UCSD-AML1 (cell line): ENCODE results near the gene TDRKH.
"Not testable (repeated sequence)": the region's sequence is repeated elsewhere in the genome, so short reads cannot be mapped to it uniquely, and the experiment has no call there.

Experiments
- DNase-seq: peaks from one replicate; lab custom pipeline; 2025; ENCODE audit not compliant: unreplicated experiment; lab: John Stamatoyannopoulos, UW

Gene TDRKH

DNA sequence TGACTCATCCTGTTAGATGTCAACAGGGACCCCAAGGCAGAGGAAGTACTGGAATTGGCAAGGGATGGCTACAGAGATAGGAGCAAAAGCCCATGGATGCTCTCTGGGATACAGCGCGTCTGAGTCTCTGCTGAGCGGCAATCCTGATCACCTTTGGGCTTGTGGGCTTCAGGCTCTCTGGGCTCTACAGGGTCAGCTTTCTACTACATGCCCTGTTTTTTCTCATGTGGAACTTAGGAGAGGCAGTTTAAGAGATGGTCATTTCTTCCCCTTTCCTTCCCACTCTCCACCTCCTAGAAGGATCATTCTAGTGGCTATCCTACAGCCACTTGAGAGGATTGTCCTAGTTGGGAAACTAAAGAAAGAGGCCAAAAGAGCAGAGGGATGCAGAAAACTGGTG lies 13.6 kb upstream of the TDRKH start:
- no peak for DNase-seq

DNA sequence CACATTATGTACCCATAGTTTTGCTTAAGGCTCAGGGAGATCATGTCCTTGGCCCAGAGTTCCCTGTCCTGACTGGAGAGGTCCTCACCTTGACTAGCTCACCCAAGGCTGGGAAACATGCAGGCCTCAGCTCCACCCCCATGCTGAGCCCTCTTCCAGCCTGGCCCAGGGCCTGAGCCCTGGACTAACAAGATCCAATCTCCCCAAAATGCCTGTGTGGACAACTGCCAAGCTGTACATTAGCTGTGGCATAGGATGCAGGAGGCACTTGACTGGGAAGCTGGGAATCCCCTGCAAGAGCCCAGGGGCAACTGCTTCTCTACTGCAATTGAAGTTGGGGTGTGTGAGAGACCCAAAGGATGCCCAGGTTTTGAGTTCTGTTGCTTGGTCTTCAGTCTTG lies 12.9 kb upstream of the TDRKH start:
- no peak for DNase-seq

DNA sequence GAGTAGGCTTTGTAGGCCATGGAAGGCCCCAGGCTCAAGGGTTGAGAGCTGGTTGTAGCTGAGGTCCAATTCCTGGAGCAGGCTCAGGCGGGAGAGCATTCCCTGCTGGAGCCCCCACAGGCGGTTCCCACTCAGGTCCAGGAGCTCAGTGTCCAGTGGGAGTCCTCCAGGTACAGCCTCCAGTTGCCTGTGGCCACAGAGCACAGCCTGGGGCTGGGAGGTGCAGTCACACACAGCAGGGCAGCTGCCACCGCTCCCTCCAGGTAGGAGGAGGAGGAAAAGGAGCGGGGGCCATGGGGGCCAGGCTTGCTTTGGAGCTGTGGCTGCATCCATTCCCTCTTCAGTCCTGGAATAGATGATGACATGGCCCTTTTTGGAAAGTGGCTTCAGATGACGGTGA lies 12.1 kb upstream of the TDRKH start:
- no peak for DNase-seq

DNA sequence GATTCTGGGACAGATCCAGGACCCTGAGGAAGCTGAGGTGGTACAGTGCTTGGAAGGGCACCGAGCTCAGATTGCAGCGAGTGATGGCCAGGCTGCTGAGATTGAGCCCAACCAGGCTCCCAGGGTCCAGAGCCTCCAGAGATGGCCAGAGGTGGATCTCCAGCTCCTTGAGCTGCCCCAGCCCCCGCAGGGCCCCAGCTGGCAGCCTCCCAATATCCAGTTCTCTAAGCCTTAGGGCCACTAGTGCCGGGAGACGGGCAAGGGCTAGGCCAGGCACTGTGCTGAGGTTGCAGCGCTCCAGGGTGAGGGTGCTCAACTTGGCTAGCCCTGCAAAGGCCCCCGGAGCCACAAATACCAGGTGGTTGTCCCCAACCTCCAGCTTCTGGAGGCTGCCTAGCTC lies 11.5 kb upstream of the TDRKH start:
- DNase-seq: no peak

DNA sequence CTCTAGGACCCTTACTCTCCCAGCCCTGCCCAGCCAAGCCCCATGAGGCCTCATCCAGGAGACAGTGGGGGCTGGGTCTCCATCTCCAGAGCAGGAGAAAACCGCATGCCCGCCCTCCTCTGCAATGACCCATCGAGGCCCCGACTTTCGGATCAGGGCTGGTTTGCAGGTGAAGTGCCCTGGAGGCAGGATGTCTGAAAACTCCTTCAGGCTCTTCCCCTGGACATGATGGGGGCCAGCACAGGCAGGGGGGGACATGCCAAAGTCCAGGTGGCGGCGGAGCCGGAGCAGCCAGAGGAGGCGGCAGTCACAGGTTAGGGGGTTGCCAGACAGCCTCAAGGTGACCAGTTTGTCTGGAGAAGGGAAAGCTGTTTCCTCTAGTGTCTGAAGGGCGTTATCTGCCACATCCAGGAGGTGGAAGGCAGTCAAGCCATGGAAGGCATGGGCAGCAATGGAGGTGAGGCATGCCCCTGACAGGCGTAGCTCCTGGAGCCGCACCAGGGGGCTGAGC lies 11.1 kb upstream of the TDRKH start:
- DNase-seq: no peak

DNA sequence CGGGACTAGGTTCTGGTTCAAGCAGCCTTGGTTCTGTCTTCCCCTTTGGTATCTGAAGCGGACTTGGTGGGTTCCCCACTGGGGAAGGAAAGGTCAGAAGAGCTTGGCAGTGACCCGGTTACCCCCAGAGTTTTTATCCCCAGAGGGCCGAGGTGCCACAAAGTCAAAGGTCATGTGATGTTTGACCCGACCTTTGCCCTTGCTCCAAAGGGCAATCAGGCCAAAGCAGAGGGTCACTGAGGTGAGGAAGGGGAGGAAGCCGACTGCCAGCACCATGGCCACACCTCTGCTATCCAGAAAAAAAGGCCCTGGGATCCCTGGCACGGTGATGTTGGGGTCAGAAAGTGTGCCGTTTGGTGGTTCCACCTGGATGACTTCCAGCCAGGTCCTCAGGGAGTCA lies 10.5 kb upstream of the TDRKH start:
- DNase-seq: no peak

DNA sequence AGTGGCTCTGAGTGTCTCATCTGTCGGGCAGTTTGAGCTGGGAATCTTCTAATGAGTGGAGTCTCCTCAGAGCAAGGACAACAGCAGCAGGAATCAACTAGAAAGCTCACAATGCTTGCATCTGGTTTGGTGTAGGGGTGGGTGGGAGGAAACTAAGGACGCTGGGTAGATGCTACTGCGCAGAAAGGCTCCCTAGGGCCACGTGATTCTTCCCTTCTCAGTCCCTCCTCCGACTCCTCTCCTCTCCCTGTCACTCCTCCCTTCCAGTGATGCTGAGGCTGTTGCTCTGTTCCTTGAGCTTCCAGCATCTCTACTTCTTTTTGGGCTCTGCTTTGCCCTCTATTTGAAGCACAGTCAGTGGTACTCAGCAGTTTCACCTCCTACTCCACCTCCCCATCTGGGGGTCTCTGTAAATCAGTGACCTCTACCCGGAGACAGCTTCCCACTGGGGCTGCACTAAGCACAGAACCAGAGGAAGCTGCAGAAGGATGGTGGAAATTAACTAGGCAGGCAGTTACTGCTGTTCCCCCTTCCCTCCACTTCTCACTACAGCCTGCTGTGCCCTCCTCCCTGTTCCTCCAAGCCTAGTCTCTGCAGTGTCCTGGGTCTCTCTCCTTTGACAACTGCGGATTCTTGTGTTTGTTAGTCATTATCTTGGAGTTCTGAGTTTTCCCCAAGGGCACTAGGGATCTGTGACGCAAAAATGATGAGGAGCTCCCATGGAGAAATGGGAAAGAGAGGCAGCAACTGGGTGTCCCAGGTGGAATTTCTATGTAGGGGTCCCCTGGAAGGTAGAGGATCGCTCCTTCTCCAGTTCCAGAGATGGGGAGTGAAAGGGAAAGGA lies 9.1 kb upstream of the TDRKH start:
- DNase-seq: no peak

DNA sequence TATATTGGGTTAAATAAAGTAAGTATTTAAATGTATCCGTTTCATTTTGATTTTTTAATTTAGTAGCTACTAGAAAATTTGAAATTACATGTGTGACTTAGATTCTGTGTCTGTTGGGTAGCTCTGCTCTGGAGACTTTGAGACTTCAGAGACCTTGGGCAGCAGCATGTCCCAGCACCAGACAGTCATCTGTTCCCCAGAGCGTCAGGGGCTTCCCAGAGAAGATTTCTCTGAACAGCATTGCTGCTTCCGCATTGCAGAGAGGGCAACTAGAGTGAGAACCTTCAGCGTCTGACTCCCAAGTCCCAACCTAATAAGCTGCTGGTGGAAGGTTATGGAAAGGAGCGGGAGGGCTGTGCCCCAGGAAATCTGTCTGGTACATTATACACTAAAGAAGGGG lies 8.3 kb upstream of the TDRKH start:
- no peak for DNase-seq

DNA sequence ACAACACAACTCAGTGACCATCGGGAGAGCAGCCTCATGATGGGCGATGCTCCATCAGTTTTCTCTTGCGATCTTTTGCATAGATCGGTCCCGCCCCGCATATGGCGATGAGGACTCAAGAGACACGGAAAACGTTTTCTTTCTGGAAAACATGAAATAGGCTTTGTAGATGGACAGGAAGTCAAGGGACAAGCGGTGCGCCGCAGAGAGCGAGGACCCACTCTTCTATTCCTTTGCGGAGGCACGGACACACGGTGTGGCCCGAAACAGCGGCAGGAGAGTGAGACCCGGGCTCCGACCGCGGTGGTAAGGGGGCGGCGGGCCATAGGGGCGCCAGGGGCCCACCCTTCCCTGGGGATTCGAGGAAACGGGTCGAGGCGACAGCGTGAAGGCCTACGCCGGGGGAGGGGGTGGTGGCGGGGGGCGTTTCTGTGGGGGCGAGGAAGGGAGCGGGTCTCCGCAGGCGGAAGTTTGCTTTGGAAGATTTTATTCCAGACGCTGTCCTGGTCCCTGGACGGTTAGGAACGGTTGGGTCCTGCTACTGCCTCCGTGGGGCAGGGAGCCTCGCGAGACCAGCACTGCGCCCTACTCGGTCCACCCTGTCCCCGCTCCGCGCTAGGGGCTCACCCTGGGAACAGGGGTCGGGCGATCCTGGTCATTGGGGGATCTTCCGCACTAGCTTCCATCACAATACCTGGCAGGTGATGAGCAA lies 796 bp upstream of the TDRKH start:
- DNase-seq: peak; percentile 39

DNA sequence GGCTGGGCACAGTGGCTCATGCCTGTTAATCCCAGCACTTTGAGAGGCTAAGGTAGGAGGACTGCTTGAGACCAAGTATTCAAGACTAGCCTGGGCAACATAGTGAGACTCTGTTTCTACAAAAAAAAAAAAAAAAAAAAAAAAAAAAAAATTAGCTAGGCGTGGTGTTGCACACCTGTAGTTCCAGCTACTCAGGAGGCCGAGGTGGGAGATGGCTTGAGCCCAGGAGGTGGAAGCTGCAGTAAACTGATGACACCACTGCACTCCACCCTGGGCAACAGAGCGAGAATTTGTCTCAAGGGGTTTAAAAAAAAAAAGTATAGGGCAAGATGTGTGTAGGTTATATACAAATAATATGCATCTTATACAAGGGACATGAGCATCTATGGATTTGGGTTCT lies 2.6 kb downstream of the TDRKH start:
- no peak for DNase-seq

DNA sequence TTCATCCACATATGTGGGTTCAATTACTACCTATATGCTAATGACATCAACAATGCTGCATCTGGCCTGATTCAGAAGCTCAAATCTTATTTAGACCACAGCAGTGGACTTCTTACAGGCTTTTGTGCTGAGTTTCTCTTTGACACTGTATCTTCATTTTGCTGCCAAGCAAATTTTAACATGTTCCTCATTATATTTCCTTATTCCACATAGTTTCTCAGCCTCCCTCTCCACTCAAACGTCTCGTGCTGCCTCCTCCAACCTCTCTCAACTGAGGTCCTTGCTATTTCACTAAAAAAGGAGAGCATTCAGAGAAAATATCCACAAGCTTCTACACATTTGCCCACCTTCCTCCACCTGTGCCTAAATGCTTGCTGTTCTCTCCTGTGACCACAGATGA lies 6.5 kb downstream of the TDRKH start:
- no peak for DNase-seq

DNA sequence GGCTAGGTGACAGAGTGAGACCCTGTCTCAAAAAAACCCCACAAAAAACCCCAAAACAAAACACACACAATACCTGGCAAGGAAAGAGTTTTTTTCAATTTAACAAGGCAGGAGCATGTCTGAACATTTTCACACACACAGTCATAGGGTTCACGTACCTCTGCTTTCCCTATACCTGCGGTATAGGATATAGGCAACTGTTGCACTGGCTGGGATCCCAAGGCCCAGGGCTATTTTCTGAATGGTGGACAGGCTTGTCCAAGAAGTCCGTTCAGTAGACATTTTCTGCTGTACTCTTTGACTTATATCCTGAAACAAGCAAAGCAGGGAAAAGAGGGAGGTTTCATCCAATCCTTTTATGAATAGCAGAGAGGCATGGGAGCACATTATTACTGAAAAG lies 7.6 kb downstream of the TDRKH start:
- DNase-seq: no peak

DNA sequence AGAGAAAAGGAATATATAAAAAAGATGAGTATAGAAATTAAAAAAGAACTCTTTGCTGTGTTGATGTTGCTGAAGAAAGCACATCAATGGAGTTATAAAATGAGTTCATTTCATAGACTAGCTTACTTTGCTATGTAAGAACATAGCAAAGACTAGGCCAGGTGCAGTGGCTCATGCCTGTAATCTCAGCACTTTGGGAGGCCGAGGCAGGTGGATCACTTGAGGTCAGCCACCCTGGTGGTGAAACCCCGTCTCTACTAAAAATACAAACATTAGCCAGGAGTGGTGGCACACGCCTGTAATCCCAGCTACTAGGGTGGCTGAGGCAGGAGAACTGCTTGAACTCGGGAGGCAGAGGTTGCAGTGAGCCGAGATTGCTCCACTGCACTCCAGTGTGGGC lies 8.3 kb downstream of the TDRKH start:
- not testable (repeated sequence) for DNase-seq

DNA sequence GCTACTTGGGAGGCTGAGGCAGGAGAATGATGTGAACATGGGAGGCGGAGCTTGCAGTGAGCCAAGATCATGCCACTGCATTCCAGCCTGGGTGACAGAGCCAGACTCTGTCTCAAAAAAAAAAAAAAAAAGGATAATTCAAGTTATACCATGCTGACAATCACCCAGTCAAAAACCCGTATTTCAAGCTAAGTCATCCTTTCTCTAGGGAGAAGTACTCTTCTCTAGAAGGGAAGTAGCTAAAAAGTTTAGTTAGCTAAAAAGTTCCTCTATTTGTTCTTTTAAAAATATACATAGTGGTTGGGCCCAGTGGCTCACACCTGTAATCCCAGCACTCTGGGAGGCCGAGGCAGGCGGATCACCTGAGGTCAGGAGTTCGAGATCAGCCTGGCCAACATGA lies 9.6 kb downstream of the TDRKH start:
- not testable (repeated sequence) for DNase-seq

DNA sequence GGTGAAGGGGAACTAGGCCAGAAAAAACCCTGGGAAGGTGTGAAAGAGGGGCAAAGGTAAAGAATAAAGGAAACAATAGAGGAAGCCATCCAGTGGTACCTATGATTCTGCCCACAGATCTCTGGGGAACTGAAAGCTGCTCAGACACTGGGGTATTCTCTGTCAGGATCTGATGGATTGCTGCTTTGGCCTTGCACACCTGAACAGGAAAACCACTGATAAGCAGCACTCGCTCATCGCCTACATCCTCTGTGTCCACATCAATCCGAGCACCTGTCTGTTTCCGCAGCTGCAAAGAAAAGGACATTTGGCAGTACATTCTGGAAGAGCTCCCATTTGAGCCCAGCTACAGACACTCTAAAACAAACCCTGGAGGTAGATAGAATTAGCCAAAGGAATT lies 10.4 kb downstream of the TDRKH start:
- no peak for DNase-seq

DNA sequence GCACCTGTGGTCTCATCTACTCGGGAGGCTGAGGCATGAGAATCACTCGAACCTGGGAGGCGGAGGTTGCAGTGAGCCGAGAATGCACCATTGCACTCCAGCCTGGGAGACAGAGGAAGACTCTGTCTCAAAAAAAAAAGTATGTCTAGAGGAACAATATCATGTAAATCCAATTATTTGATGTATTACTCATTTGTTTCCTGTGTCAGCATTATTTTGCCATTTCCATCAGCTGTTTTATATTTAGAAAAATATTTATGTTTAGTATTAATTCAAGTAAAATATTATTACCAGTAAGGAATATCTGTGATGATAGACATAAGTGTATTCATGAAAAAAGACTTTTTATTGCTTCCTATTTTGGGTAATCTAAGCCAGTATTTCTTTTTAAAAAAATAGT lies 13.0 kb downstream of the TDRKH start:
- DNase-seq: no peak

DNA sequence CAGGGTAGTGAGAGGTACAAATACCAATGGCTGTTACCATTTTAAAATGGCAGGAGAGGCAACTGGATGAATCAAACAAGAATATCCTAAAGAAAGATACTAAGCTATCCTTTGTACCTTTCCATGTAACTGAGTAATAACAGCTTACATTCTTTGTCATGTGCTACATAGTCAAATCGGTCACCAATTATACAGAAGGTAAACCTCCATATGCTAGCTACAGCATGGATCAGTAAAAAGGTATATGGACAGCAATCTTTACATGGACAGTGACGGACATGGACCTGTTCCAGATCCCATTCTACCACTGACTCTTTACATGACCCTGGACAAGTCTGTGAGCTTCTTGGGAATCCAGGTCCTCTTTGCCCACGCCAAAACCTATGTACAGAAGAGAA lies 13.6 kb downstream of the TDRKH start:
- DNase-seq: no peak

DNA sequence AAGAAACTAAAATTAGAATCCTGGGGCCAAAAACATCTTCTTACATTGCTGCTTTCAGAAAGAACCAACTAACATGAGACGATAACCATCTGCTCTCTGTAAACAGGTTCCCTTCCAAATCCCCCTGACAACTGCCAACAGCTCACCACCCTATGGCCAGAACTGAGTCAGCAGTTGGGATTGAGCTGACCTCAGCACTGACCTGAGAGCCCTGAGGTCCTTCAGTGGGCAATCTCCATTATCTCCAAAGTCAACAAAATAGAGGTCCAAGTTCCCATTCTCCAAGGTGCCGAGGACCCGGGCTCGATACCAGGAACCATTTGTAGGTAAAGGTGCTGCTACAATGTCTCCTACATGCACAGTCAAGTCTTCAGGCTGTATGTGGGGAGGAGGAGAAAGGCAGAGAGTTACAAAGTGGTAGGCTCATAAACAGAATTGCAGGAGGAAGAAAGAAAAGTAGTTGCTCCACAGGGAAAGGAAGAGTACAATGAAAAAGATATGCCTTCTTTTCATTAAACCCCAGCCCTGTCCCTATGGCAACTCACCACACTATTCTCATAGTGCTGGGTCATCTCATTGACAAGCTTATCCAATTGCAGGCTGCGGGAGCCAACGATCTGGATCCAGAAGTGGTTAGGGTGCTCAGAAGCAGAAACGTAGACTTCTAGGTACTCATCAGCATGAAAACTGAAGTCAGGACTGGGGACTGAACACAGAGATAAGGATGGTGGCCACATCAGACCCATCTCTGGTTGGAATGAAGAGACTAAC lies 14.2 kb downstream of the TDRKH start:
- no peak for DNase-seq

DNA sequence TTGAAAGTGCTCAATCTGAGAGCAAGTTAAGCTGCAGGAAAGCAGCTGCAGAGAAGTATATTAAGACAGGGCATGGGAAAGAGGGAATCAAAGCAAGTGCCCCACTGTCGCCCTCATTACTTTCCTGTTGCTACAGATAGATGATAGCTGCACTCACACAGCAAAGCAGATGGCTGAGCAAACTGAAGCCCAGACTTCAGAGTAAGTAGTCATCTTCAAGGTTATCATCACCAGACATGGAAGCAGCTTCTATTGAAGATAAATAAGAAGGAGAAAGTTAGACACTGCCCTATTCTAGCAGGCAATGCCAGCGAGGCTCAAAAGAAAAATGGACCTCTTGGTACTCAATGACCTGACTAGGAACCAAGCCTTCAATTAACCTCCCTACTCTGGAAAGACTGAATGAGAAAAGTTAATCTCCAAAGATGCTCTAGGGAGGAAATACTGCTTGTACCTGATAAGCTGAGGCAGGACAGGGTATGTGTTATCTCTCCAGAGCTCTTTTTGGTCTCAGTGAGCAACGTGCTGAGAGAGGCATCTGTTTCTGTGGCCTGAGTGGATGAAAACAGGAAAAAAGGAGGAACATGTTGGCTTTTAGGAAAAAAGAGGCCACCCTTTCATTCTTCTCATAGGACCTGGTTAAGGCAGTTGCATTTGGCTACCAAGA lies 15.9 kb downstream of the TDRKH start:
- no peak for DNase-seq

DNA sequence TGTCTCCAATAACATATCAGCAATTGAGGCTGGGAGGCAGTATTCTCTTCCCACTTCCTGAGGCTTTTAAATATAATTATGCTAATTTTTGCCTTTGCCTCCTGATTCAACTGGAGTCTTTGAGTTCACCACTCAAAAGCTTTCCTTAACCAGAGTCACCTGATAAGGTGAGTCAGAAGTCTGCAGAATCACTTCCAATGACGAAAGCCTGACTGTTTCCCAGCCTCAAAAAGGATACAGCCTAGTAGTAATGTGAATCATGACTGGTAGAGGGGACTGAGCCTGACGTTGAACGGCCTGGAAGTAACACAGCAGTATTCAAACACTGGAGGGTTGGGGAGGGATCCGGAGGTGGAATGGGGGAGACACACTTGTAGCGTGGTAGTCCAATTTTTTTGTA lies 16.6 kb downstream of the TDRKH start:
- DNase-seq: no peak

DNA sequence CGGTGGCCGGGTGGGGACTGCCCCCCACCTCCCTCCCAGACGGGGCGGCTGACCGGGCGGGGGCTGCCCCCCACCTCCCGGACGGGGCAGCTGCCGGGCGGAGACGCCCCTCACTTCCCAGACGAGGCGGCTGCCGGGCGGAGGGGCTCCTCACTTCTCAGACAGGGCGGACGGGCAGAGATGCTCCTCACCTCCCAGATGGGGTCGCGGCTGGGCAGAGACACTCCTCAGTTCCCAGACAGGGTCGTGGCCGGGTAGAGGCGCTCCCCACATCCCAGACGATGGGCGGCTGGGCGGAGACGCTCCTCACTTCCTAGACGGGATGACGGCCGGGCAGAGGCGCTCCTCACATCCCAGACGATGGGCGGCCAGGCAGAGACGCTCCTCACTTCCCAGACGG lies 21.0 kb downstream of the TDRKH start:
- DNase-seq: not testable (repeated sequence)
